ENCODE results near the gene MYO18A.

MYO18A gene

GRCh38 chr17:29119265-29119664 is 60.9 kb downstream of the MYO18A start:
- in situ Hi-C loops (cut with HindIII; ENCODE audit: low pct_unique_long_range_greater_than_20kb, low sequenced_read_pairs) = no loop called here
- no peak for TF ChIP-seq JUND (IDR thresholded peaks at IDR 0.05; ENCODE audit: low read depth)
- DNase-seq (ENCODE audit: low read depth in 1 of 2, low spot score in 1 of 2) = no peak

- TF ChIP-seq JUND (IDR thresholded peaks at IDR 0.05; ENCODE audit: low read depth) = no peak
- in situ Hi-C loops (cut with HindIII; ENCODE audit: low pct_unique_long_range_greater_than_20kb, low sequenced_read_pairs) = no loop called here
- peak; percentile 68 to 81 for DNase-seq (ENCODE audit: low read depth in 1 of 2, low spot score in 1 of 2)
Observed at GRCh38 chr17:29116804-29117753, 63.1 kb downstream of the MYO18A start.

GRCh38 chr17:29115961-29116803 is 64.0 kb downstream of the MYO18A start:
- peak; percentile 67 to 68 for DNase-seq (ENCODE audit: low read depth in 1 of 2, low spot score in 1 of 2)
- no peak for TF ChIP-seq JUND (IDR thresholded peaks at IDR 0.05; ENCODE audit: low read depth)
- in situ Hi-C loops (cut with HindIII; ENCODE audit: low pct_unique_long_range_greater_than_20kb, low sequenced_read_pairs) = no loop called here

- no peak for DNase-seq (ENCODE audit: low read depth in 1 of 2, low spot score in 1 of 2)
- in situ Hi-C loops (cut with HindIII; ENCODE audit: low pct_unique_long_range_greater_than_20kb, low sequenced_read_pairs) = no loop called here
- no peak for TF ChIP-seq JUND (IDR thresholded peaks at IDR 0.05; ENCODE audit: low read depth)
Observed at GRCh38 chr17:29115435-29115834, 64.8 kb downstream of the MYO18A start.

GRCh38 chr17:29114141-29114540 is 66.1 kb downstream of the MYO18A start:
- DNase-seq (ENCODE audit: low read depth in 1 of 2, low spot score in 1 of 2) = no peak
- in situ Hi-C loops (cut with HindIII; ENCODE audit: low pct_unique_long_range_greater_than_20kb, low sequenced_read_pairs) = no loop called here
- TF ChIP-seq JUND (IDR thresholded peaks at IDR 0.05; ENCODE audit: low read depth) = no peak

GRCh38 chr17:29113334-29113733 is 66.9 kb downstream of the MYO18A start:
- TF ChIP-seq JUND (IDR thresholded peaks at IDR 0.05; ENCODE audit: low read depth) = no peak
- DNase-seq (ENCODE audit: low read depth in 1 of 2, low spot score in 1 of 2) = no peak
- in situ Hi-C loops (cut with HindIII; ENCODE audit: low pct_unique_long_range_greater_than_20kb, low sequenced_read_pairs) = no loop called here

GRCh38 chr17:29112771-29113295 is 67.4 kb downstream of the MYO18A start:
- no peak for DNase-seq (ENCODE audit: low read depth in 1 of 2, low spot score in 1 of 2)
- TF ChIP-seq JUND (IDR thresholded peaks at IDR 0.05; ENCODE audit: low read depth) = no peak
- in situ Hi-C loops (cut with HindIII; ENCODE audit: low pct_unique_long_range_greater_than_20kb, low sequenced_read_pairs) = no loop called here

- no peak for TF ChIP-seq JUND (IDR thresholded peaks at IDR 0.05; ENCODE audit: low read depth)
- in situ Hi-C loops (cut with HindIII; ENCODE audit: low pct_unique_long_range_greater_than_20kb, low sequenced_read_pairs) = no loop called here
- peak; percentile 69 to 78 for DNase-seq (ENCODE audit: low read depth in 1 of 2, low spot score in 1 of 2)
Observed at GRCh38 chr17:29111816-29112499, 68.2 kb downstream of the MYO18A start.

- TF ChIP-seq JUND (IDR thresholded peaks at IDR 0.05; ENCODE audit: low read depth) = no peak
- in situ Hi-C loops (cut with HindIII; ENCODE audit: low pct_unique_long_range_greater_than_20kb, low sequenced_read_pairs) = no loop called here
- no peak for DNase-seq (ENCODE audit: low read depth in 1 of 2, low spot score in 1 of 2)
Observed at GRCh38 chr17:29110372-29110757, 69.8 kb downstream of the MYO18A start.

- no peak for DNase-seq (ENCODE audit: low read depth in 1 of 2, low spot score in 1 of 2)
- no peak for TF ChIP-seq JUND (IDR thresholded peaks at IDR 0.05; ENCODE audit: low read depth)
- in situ Hi-C loops (cut with HindIII; ENCODE audit: low pct_unique_long_range_greater_than_20kb, low sequenced_read_pairs) = no loop called here
Observed at GRCh38 chr17:29109477-29110371, 70.5 kb downstream of the MYO18A start.

GRCh38 chr17:29108823-29109476 is 71.2 kb downstream of the MYO18A start:
- in situ Hi-C loops (cut with HindIII; ENCODE audit: low pct_unique_long_range_greater_than_20kb, low sequenced_read_pairs) = no loop called here
- TF ChIP-seq JUND (IDR thresholded peaks at IDR 0.05; ENCODE audit: low read depth) = no peak
- DNase-seq (ENCODE audit: low read depth in 1 of 2, low spot score in 1 of 2) = no peak
